Colon (tissue), 2 donors: Measurements from ENCODE around the gene JCAD.

Source experiments
- FAIRE-seq: peaks from 2 replicates; lab custom pipeline; 2012; peaks lifted over from hg19 to GRCh38; lab: Jason Lieb, UNC
- donor health status: control.
- donor health status: control.

JCAD gene

DNA sequence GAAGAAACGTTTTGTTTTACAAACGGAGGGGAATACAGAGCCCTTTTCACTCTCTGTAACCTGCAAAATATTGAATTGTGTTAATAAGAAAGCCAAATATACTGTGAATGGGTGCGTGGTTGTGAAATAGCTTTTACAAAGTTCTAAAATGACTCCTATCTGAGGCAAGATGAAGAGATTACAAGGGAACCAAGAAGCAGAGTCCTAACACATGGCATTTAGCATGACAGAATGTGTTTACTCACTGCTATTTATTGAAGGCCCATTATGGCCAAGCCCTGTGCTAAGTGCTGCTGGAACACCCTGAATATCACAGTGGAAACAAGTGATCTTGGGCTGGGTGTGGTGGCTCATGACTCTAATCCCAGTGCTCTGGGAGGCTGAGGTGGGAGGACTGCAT lies 12.9 kb downstream of the JCAD start:
- no peak for FAIRE-seq

DNA sequence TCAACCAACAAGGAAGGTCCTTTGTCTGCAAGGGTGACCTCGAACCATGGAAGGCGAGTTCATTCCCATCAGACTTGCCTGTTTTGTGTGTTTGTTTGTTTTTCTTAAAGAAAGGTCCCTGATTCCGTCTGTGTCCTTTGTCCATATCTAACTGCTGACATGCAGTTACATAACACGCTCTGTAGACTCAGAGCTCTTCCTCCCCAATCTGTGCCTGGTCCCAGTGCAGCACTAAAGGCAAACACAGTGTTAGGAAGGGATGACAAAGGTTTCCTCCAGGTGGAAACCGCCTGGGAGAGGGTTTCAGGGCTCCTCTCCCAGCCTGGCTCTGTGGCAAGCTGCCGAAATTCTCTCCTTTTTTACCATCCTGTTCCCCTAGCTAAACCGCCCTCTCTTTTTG lies 13.4 kb downstream of the JCAD start:
- FAIRE-seq, result no peak

DNA sequence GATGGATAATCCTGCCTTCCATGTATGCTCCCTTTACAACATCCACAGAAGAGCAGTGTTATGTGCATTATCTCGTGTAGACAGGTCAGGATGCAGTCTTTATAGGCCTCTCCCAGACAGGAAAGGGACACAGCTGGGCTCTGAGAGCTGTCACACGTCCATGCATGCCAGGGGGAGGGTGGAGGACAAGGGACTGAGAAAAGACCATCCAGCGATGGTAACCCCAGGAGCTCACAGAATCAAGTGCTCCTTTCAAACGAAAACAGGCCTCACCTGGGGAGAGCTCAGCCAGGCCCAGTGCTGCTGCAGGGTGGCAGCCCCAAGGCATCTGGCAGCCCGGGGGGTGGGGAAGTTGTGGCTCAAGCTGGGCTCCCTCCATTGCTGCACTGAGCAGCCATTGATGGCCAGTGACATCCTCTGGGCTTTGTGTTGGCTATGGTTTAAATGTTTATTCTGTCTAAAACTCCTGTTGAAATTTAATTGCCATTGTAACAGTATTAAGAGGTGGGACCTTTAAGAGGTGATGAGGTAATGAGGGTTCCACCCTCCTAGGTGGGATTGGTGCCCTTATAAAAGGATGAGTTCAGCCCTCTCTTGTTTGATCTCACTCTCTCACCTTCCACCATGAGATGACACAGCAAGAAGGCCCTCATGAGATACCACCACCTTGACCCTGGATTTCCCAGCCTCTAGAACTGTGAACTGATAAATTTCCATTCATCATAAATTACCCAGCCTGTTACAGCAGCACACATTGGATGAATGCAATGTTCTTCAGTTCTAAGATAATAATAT lies 15.7 kb downstream of the JCAD start:
- FAIRE-seq, result no peak

DNA sequence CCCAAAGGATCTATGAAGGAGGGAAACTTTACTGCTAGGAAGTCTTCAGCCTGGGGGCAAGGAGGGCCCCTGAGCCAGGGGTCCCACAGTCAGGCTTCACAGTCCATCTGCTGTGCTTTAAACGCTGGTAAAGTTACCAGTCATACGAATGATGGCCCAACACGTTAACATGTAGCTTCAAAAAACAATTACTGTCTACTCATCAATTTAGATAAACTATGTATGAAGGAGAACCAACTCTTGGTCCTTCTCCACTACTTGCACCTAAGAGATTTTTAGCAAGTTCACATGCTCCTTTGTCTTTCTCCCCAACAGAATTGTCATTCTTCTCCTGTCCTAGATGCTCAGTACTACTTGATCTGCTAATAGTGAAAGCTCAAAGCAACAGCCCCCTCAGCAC lies 16.6 kb downstream of the JCAD start:
- no peak for FAIRE-seq

DNA sequence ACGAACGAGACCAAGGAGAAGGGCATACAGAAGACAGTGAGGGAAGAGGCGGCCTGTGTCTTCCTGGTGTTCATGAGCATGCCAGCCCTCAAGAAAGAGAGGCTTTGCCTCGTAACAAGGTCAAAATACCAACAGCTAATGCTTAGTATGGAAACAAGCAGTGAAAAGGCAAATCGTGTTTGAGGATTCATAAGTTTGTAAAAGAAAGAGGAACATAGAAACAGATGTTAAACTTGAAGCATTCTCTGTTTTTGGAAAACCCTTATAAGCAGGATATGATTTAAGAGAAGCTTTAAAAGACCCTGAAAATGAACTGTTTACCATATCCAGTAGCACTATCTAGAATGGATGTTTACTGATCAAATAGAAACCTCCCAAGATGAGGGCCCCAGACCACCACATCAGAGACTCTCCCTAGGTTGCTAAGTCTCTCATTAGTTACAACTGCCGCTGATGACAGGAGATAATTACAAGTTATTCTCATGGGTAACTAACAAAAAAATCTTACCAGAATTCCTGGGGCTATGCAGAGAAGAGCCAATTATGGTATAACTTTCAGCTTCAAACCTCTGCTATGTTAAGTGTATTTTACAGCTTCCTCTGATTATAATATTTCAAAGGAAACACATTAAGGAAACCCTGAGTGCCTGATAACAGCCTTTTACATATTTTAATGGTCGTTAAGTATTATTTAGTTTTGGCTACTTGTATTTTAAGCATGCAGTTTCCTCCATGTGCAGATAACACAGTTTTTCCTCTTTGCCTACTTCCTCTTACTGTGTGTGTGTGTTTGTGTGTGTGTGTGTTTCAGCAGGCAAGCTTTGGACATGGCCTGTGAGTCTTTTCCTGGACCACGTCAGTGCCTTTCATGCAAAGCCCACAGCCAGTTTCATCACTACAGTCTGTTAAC lies 17.9 kb downstream of the JCAD start:
- no peak for FAIRE-seq

DNA sequence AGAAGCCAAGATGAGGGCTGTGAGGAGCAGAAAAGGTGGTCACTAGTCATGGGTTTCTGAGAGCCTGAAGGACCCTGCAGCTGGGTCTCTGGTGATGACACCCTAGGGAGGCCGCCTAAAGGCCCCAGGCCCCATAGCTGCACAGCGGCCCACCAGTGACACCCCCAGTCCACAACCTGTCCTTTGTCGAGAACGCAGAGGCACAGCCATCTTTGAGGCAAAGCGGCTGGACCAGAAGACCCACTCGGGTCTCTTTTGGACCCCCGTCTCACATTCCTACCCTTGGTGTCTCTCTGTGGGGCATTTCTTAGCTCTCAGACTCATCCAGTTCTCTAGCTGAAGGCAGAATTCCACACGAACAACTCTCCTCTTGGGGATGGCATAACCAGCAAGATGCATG lies 18.8 kb downstream of the JCAD start:
- no peak for FAIRE-seq

DNA sequence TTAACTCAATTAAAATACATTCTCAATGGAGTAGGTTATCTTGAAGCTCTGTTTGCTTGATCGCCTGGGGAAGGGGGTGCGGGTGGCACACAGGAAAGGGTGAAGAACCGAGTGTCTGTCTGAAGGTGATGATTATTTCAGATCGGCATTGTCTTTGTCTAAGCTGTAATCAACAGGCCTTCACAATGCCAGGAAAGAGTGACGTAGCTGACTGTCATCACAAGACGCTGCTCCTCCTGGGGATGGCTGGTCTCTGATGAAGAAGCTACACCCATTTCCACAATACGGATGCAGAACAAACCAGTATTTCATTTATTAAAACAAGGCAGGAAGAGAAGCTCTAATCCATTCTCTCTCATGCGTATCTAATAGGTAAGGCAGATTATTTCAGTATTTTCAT lies 19.4 kb downstream of the JCAD start:
- FAIRE-seq, result no peak

DNA sequence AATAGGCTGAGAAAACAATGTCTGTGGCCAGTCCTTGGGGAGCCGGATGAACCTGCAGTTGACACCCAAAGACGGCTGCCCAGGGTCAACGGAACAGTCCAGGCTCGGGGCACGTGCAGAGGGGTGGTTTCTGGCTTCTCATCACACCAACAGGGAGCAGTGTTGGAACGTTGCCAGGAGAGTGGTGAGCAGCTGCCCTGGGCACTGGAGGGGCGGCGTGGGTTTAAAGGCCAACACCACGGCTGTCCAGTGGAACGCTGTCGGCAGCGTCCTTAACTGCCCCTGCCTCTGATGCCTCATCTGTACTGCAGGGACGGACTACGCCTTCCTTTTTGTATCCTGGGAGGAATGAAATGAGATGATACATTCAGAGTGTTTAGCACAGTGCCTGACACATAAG lies 19.8 kb downstream of the JCAD start:
- no peak for FAIRE-seq

DNA sequence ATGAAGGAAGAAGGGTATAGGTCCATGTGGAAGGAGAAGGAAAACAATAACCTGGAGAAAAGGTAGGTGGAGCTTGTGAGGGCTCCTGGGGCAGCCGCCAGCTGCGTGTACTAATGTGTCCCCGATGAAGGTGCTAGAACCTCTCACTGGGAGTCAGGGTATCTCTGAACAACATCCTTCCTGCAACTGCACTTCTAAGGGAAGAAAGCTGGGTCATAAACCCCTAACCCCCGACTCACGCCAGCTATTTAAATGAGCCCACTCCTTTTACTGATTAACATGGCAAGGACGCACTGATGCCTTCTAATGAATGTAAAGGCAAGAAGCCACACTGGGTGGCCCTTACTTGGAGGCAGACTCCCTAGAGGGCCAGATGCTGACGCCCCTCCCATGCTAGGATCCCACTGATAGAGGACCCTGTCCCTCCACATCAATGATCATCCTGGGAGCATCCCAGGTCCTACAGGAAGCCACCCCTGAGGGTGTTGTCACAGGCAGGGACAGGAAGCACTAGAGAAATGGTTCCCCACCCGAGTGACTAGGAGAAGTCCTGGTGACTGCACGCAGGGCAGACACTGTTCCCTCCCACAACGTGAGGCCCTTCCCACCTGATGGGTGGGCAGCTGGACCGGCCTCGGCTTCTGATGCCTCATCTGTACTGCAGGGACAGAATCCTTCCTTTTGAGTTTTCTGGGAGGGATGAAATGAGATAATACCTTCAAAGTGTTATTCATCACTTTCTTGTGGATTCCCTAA lies 20.4 kb downstream of the JCAD start:
- FAIRE-seq, result no peak

DNA sequence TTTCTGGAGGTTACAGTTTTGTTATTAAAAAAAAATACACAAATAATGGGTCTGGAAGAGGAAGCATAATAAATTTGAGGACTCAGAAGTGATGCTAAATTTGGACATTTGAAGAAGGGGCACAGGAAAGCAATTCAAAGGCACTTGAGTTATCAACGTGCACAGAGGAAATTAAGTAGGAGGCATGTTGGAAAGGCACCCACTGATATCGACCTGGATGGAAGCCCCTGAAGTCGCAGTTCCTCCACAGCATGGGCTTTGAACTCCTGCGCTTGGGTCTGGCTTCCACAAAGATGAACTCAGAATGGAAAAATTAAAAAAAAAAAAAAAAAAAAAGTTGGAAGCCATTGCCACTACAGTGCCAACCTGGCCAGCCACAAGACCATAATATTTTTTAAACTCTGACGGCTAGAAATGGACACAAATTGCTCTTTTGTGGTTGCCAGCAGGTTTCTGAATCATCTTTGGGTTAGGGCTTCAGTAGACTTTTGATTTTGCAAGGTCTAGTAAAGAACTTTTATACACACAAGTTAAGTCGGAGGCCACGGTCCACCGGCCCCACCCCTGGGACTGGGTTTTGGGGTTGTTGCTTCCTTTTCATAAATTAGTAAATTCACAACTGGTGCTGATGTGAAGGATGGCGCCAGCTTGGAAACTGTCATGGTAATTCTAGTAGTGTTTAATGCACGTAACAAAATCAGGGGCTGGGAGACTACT lies 21.6 kb downstream of the JCAD start:
- FAIRE-seq, result no peak

DNA sequence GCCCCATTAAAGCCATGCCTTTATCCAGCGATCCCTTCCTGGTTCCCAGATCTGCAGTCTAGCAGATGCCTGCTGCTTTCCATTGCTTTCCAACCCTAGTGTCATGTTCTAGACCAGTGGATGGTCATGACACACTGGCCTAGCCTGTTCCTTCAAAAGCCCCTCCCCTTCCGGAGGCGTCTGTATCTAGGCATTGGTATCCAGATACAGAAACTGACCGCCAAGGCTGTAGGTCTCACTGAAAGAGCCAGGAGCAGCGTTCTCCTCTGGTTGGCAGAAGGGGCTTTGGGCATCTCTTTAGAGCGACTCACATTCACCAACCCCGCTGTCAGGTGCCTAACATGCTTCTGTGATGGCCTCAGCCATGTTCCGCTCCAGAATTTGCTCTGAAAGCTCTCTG lies 22.6 kb downstream of the JCAD start:
- FAIRE-seq, result no peak

DNA sequence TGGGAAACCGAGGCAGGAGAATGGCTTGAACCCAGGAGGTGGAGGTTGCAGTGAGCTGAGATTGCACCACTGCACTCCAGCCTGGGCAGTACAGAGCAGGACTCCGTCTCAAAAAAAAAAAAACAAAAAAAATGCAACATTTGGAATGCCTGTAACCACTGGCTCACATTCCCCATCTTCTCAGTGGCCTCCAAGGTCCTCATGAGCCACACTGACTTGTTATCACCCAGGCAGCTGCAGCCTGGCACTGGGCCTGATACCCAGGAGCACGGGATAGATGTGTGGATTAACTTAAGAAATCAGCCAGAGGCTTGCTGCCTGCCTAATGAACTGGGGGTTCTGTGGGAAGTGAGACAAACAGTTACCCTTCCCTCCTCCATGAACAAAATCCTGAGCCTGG lies 23.0 kb downstream of the JCAD start:
- no peak for FAIRE-seq

DNA sequence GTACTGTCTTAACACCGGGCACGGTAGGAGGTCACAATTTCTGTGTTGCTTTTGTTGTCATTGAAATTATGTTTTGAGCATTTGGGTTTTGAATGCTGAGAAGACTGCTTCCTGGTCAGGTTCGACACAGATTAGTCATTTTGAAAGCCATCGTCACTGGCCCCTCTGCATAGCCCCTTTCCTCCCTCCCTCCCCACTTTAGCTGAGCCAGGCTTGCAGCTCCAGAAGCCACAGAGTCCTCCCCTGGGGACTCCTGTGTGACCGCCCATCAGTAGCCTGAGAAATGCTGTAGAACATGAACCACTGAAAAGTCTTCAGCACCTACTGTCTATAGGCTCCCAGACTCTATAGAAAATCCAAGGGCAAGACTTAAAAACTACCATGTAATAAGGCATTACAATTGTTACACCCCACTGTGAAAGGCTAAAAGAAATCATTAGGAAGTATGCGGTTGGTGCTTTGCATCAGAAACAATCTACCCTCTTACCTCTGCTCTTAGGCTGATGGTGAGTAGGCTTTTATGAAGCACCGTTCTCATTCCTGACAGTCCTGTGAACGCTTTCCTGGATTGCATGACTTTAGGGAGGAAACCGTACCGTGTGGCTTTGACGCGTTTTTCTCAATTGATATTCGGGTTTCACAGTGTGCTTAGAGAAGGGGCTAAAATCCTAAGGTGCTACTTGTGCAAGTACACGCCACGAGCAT lies 24.8 kb downstream of the JCAD start:
- no peak for FAIRE-seq

DNA sequence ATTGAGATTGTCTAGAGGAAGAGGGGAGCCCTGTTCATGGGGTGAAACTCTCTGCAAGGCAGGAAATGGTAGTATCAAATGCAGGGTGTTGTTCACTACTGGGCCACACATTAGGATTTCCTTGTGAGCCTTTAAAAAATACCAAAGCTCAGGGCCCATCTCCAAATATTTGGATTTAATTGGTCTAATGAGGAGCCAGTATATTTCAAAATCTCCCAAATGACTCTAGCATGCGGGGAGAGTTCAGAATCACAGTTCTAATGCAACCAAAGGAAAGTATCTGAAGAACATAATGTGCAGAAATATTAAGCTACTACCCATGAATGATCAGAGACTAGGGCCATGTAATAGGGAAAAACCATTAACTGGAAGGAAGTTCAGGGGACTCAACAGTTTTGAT lies 27.3 kb downstream of the JCAD start:
- FAIRE-seq, result no peak

DNA sequence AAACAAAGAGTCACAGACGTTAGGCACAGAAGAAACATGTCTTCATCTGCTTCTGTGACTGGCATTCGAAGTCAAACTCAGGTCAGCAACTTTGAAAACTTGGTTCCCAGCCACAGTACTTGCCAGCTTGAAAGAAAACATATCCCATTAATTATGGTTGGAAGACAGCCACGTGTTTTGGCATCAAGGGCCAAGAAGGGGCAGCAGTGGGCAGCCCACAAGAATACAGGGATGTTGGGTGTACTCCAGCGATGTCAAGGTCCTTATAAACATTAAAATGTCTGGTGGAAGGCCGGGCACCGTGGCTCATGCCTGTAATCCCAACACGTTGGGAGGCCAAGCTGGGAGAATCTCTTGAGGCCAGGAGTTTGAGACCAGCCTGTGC lies 29.5 kb downstream of the JCAD start:
- no peak for FAIRE-seq

DNA sequence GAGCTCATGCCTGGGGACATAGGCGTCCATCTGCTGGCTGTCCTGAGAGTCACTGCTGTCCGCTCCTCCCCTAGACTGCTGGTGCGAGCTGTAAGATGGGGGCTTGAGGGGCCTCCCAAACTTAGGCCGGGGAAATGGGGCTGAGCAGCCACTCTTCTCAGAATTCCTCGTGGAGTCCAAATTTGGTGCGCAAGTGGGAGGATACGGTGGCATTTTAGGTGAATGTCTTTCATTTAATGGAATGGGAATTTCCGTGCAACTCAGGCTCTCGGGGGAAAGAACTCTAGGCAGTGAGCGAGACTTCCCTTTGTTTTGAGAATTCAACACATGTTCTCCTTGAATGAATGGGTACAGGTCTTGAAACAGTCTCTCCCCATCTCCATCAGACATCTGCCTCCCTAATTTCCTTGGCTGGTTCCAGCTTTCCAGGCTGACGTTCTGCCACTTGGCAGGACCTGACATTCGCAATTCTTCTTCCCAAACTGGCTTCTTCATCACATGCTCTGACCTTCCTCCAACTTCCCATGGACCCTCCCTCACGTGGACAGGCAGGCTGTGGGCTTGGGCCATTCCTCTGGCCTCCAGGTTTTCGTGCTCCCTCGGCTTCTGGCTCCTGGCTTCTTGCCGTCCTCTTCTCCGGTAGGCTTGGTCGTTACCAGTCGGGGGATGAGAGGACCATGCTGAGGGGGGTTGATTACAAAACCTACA lies 30.1 kb downstream of the JCAD start:
- no peak for FAIRE-seq

DNA sequence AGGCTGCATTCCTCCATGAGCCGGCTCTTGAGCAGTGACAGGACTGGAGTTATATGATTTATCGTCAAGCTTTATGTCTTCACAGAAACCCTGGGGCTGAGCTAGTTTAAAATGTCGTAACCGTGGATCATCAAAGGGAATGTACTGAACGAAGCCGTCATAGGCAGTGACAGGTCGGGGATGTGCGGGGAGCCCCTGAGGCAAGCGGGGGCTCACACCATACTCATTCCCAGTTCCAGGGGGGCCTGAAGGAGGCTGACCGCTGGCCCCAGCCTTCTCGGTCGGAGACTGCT lies 30.7 kb downstream of the JCAD start:
- FAIRE-seq, result no peak

DNA sequence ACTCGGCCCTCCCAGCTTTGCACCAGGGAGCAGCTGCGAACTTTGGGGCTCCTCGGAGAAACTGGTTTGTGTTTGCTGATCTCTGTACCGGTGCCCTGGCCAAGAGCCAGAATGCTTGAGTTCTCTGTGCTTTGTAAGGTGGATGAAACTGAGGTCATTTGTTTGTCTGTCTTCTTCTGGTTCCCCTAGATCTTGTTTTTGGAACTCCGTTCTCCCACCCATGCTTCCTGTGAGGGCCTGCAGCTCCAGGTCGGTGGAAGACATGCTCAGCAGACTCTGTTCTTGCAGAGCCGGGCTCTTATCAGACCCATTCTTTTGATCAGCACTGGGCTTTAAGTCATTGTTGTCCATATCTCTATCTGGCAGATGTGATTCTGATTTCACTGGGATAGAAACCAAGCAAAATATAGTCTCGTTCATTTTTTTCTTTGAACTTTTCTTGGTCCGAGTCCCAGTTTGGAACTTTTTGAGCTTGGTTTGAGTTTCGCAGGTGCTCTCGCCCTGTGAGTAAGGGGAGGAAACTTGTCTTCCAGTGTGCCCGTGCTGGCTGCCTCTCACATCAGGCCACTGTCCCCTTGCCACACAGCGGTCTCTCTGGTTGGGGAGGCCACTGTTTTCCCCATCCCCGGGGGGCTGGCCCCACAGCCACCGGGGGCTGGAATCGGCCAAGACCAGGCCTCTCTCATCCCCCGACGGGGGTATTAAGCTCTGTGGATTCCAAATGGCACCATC lies 31.2 kb downstream of the JCAD start:
- no peak for FAIRE-seq

DNA sequence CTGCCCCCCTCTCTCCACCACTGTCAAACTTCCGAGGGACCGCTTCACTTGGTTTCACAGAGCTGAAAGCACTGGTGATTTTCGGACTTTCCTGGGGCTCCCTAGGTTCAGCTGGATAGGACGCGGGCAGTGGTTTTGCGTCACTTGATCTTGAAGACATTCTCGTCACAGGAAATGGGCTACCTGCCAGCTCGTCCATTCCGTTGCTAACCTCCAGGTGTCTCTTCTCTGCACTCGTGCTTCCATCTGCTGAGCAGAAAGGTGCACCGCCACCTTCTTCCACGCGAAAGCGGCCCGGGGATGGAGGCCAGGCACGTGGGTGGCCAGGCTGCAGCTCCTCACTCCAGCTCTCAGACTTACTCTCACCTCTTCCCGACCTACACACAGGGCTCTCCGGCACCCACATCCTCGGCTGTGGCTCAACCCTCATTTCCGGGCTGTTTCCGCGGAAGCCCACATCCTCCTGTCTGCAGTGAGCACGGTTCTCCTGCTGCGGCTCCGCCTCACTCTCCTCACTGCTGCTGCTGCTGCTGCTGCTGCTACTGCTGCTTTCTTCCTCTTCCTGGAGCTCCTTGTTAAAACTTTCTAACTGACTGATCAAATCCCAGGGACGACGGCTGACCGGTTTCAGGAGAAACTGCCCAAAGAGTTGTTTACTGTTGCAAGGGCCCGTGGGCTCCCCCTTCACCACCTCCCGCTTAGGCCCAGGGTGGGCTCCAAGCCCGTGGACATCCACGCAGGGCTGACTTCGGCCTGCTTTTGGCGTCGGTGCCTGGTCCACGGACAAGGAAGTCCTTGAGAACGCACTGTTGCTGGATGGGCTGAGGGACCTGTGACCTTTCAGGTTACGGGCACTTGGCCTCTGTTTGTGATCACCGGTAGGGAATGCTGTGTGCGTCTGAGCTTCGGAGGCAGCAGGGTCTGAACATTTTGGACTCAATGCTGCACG lies 32.1 kb downstream of the JCAD start:
- FAIRE-seq, result no peak
